ENCODE results near the gene SERPINA5. TPM values are rescaled to one million over a fixed set of nuclear protein-coding genes. Genes with fewer than 3 reads are reported as not detected.
"Not testable (repeated sequence)": the region's sequence is repeated elsewhere in the genome, so short reads cannot be mapped to it uniquely, and the experiment has no call there.

Gene SERPINA5
- polyA plus RNA-seq, 3 donors from 2014 or later: not detected

- Mint-ChIP-seq H3K36me3 (no peaks in the 10 kb centered on the region), H3K9me3 (no peaks in the 10 kb centered on the region), H3K27me3 (ENCODE audit: low read depth in 3 of 3) (peaks cover 0 to 3% (median 1%) of the 10 kb centered on the region in 3 donors), H3K4me1 (no peaks in the 10 kb centered on the region), H3K27ac (no peak overlapping the region), H3K4me3 (no peak overlapping the region)
- DNase-seq: no peak
Measured at GRCh38 chr14:94593749-94594431, 12.7 kb downstream of the SERPINA5 start.

- Mint-ChIP-seq H3K4me1 (no peaks in the 10 kb centered on the region), H3K9me3 (no peaks in the 10 kb centered on the region), H3K36me3 (no peaks in the 10 kb centered on the region), H3K4me3 (no peak overlapping the region), H3K27me3 (ENCODE audit: low read depth in 3 of 3) (peaks cover 0 to 3% (median 1%) of the 10 kb centered on the region in 3 donors), H3K27ac (no peak overlapping the region)
- no peak for DNase-seq
Measured at GRCh38 chr14:94594441-94594840, 13.2 kb downstream of the SERPINA5 start.

- Mint-ChIP-seq H3K9me3 (no peaks in the 10 kb centered on the region), H3K27me3 (ENCODE audit: low read depth in 3 of 3) (peaks cover 0 to 3% (median 1%) of the 10 kb centered on the region in 3 donors), H3K4me1 (no peaks in the 10 kb centered on the region), H3K36me3 (no peaks in the 10 kb centered on the region), H3K27ac (no peak overlapping the region), H3K4me3 (no peak overlapping the region)
- DNase-seq: no peak
Measured at GRCh38 chr14:94595912-94596311, 14.7 kb downstream of the SERPINA5 start.

- H3K36me3 Mint-ChIP-seq: no peaks in the 10 kb centered on the region
- H3K4me3 Mint-ChIP-seq: no peak overlapping the region
- DNase-seq: no peak
- peaks cover 0 to 5% (median 1%) of the 10 kb centered on the region in 3 donors for H3K27me3 Mint-ChIP-seq (ENCODE audit: low read depth in 3 of 3)
- H3K9me3 Mint-ChIP-seq: no peaks in the 10 kb centered on the region
- no peak overlapping the region for H3K27ac Mint-ChIP-seq
- no peaks in the 10 kb centered on the region for H3K4me1 Mint-ChIP-seq
Measured at GRCh38 chr14:94596361-94596760, 15.1 kb downstream of the SERPINA5 start.

- no peak for DNase-seq
- H3K4me3 Mint-ChIP-seq: no peak overlapping the region
- H3K27me3 Mint-ChIP-seq (ENCODE audit: low read depth in 3 of 3): peaks cover 0 to 5% (median 1%) of the 10 kb centered on the region in 3 donors
- H3K27ac Mint-ChIP-seq: no peak overlapping the region
- no peaks in the 10 kb centered on the region for H3K4me1 Mint-ChIP-seq
- no peaks in the 10 kb centered on the region for H3K9me3 Mint-ChIP-seq
- H3K36me3 Mint-ChIP-seq: no peaks in the 10 kb centered on the region
Measured at GRCh38 chr14:94597788-94598187, 16.6 kb downstream of the SERPINA5 start.

- Mint-ChIP-seq H3K27ac (no peak overlapping the region), H3K4me1 (no peaks in the 10 kb centered on the region), H3K9me3 (no peaks in the 10 kb centered on the region), H3K36me3 (no peaks in the 10 kb centered on the region), H3K4me3 (no peak overlapping the region), H3K27me3 (ENCODE audit: low read depth in 3 of 3) (peaks cover 0 to 5% (median 1%) of the 10 kb centered on the region in 3 donors)
- no peak for DNase-seq
Measured at GRCh38 chr14:94598506-94598815, 17.2 kb downstream of the SERPINA5 start.

DNA sequence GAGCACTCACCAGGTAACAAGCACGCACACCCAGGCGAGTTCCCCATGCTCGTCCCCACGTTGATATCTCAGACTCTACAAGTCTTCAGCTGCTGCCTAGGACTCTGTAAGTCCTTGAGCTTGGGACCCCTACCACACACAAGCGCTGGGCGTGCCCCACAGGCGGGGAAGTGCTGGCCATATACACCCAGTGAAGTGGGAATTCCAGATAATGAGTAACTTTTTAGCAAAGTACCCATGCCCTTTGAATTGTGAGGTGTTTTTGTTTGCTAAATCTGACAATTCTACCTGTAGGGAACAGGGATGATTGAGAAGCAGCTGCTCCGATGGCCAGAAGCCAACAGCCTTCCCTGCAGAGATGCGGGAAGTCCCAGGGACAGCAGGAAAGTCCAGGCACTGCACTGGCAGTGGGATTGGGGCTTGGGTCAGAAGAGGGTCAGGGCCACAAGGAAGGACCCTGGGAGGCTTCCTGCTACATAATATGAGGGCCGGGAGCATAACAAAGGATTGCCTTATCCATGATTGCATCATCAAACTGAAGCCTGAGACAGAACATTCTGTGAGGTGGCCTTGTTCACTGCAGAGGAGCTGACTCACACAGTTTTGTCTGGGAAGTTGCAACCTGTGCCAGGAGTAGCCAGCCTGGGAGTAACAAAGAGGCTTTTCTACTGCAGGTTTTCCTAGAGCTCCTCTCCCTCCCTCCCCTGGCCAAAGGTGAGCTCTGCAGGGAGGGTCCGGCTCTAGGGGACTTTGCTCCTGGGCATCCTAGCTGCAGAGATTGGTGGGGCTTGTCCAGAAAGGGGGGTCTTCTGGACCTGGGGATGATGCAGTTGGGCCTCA is 17.8 kb downstream of the SERPINA5 start:
- H3K4me3 Mint-ChIP-seq: no peak overlapping the region
- H3K9me3 Mint-ChIP-seq: no peaks in the 10 kb centered on the region
- no peak overlapping the region for H3K27ac Mint-ChIP-seq
- peaks cover 0 to 7% (median 1%) of the 10 kb centered on the region in 3 donors for H3K27me3 Mint-ChIP-seq (ENCODE audit: low read depth in 3 of 3)
- no peaks in the 10 kb centered on the region for H3K36me3 Mint-ChIP-seq
- no peak for DNase-seq
- no peaks in the 10 kb centered on the region for H3K4me1 Mint-ChIP-seq

GRCh38 chr14:94599656-94600004 is 18.4 kb downstream of the SERPINA5 start:
- Mint-ChIP-seq H3K27ac (no peak overlapping the region), H3K27me3 (ENCODE audit: low read depth in 3 of 3) (peaks cover 0 to 7% (median 0%) of the 10 kb centered on the region in 3 donors), H3K4me3 (no peak overlapping the region), H3K4me1 (no peaks in the 10 kb centered on the region), H3K9me3 (no peaks in the 10 kb centered on the region), H3K36me3 (no peaks in the 10 kb centered on the region)
- DNase-seq: no peak

DNA sequence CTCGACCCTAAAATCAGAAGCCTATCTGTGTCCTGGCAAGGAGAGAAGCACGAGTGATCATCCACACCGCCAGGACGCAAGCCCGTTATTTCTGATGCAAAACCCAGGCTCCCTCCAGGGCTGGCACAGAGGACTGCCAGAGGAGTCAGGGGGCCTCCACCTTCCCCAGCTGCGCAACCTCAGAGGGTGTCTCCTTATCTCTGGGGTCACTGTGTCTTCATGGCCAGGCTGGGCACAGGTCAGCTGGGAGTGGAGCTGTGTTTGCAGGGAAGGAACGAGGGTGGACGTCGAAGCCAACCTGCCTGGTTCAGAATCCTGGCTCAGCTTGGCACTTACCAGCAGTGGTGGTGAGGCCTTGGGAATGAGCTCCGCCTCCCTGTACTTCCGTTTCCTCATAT is 18.9 kb downstream of the SERPINA5 start:
- H3K36me3 Mint-ChIP-seq: no peaks in the 10 kb centered on the region
- peaks cover 0 to 7% (median 0%) of the 10 kb centered on the region in 3 donors for H3K27me3 Mint-ChIP-seq (ENCODE audit: low read depth in 3 of 3)
- DNase-seq: no peak
- no peak overlapping the region for H3K4me3 Mint-ChIP-seq
- no peak overlapping the region for H3K27ac Mint-ChIP-seq
- no peaks in the 10 kb centered on the region for H3K9me3 Mint-ChIP-seq
- H3K4me1 Mint-ChIP-seq: no peaks in the 10 kb centered on the region

DNA sequence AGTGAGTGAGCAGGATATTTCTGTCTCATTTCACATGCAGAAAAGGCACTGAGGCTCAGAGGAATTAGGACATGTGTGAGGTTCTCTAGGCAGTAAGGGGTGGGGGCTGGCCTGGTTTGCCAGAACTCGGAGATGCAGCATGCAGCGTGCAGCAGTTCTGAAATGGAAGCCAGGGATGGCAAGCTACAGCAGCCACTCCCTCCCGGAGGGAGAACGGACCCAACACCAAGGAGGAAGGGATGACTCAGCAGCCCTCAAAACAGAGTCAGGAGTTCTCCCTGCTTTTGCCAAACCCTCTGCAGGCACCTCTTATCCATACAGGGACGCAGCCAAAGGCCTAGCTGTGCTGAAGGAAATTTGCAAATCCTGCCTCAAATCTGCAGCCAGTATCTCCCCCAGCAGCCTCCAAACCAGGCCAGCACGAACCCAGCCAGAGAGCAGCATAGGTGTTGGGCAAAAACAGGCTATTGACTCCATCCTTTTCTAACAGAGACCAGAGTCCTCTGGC is 20.7 kb downstream of the SERPINA5 start:
- Mint-ChIP-seq H3K36me3 (no peaks in the 10 kb centered on the region), H3K4me3 (no peak overlapping the region), H3K9me3 (no peaks in the 10 kb centered on the region)

DNA sequence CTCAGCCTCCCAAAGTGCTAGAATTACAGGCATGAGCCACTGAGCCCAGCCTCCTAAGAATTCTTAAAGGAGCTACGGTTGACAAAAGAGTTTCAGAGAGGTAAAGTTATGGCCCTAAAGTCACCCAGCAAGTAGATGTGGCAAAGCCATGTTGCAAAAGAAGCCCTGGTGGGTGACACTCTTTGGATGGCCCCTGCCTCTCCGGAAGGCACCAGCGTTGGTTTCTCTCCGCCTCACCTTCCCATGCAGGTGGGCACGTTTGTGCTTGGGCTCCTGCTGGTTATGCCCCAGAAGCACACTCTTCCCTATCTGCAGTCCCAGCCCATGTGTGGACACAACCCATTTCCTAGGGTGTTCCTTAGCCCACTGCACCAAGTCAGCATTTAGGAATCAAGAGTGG is 21.5 kb downstream of the SERPINA5 start:
- H3K4me1 Mint-ChIP-seq: no peaks in the 10 kb centered on the region
- H3K9me3 Mint-ChIP-seq: peaks cover 0 to 5% (median 0%) of the 10 kb centered on the region in 6 donors
- DNase-seq: no peak
- peaks cover 0 to 10% (median 6%) of the 10 kb centered on the region in 3 donors for H3K27me3 Mint-ChIP-seq (ENCODE audit: low read depth in 3 of 3)
- H3K36me3 Mint-ChIP-seq: no peaks in the 10 kb centered on the region
- H3K27ac Mint-ChIP-seq: no peak overlapping the region
- no peak overlapping the region for H3K4me3 Mint-ChIP-seq

More for the DNA sequence above, 20.7 kb downstream of the SERPINA5 start:
- no peak for DNase-seq
- Mint-ChIP-seq H3K27ac (no peak overlapping the region), H3K4me1 (no peaks in the 10 kb centered on the region), H3K27me3 (ENCODE audit: low read depth in 3 of 3) (peaks cover 0 to 10% (median 6%) of the 10 kb centered on the region in 3 donors)

- Mint-ChIP-seq H3K9me3 (peaks cover 0 to 7% (median 0%) of the 10 kb centered on the region in 6 donors), H3K27me3 (ENCODE audit: low read depth in 3 of 3) (peaks cover 0 to 7% (median 6%) of the 10 kb centered on the region in 3 donors), H3K36me3 (no peaks in the 10 kb centered on the region), H3K4me1 (no peaks in the 10 kb centered on the region), H3K4me3 (no peak overlapping the region), H3K27ac (no peak overlapping the region)
- DNase-seq: no peak
Measured at GRCh38 chr14:94605361-94605760, 24.1 kb downstream of the SERPINA5 start.

GRCh38 chr14:94608966-94609365 is 27.7 kb downstream of the SERPINA5 start:
- H3K9me3 Mint-ChIP-seq; H3K36me3 Mint-ChIP-seq; DNase-seq; H3K4me3 Mint-ChIP-seq; H3K27me3 Mint-ChIP-seq (ENCODE audit: low read depth in 3 of 3); H3K27ac Mint-ChIP-seq; H3K4me1 Mint-ChIP-seq: not testable (repeated sequence)

DNA sequence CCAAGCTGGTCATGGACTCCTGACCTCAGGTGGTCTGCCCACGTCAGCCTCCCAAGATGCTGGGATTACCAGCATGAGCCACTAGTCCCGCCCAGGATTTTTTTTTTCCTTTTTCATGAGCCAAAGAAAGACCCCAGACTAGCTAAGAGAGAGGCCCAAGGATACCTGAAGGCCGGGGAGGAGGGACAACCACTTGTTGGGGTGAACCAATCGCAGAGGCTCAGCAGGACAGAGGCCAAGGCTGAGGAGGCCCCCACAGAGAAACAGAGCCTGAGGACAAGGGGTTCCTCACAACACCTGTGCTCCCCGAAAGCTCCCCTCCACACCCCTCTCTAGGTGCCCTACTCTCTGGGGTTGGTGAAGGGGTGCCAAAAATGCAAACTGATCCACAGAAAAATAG is 30.0 kb downstream of the SERPINA5 start:
- H3K4me1 Mint-ChIP-seq: no peaks in the 10 kb centered on the region
- no peaks in the 10 kb centered on the region for H3K36me3 Mint-ChIP-seq
- no peak overlapping the region for H3K4me3 Mint-ChIP-seq
- H3K27ac Mint-ChIP-seq: no peak overlapping the region
- peaks cover 0 to 2% (median 2%) of the 10 kb centered on the region in 3 donors for H3K27me3 Mint-ChIP-seq (ENCODE audit: low read depth in 3 of 3)
- no peak for DNase-seq
- peaks cover 0 to 7% (median 0%) of the 10 kb centered on the region in 6 donors for H3K9me3 Mint-ChIP-seq

Data from immature natural killer cell (primary cell).